Measurements from ENCODE around the gene SLC22A14.
"Not testable (repeated sequence)": the region's sequence is repeated elsewhere in the genome, so short reads cannot be mapped to it uniquely, and the experiment has no call there.

The SLC22A14 gene, protein sequence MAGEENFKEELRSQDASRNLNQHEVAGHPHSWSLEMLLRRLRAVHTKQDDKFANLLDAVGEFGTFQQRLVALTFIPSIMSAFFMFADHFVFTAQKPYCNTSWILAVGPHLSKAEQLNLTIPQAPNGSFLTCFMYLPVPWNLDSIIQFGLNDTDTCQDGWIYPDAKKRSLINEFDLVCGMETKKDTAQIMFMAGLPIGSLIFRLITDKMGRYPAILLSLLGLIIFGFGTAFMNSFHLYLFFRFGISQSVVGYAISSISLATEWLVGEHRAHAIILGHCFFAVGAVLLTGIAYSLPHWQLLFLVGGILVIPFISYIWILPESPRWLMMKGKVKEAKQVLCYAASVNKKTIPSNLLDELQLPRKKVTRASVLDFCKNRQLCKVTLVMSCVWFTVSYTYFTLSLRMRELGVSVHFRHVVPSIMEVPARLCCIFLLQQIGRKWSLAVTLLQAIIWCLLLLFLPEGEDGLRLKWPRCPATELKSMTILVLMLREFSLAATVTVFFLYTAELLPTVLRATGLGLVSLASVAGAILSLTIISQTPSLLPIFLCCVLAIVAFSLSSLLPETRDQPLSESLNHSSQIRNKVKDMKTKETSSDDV

GRCh38 chr3:38281895-38282686 lies at the start of gene SLC22A14:
Gene SLC22A14 (plus strand): TSS chr3:38282294. CDS start chr3:38306027, 23,733 bp downstream.
- no peak within 1 kb of the TSS for H3K27ac Mint-ChIP-seq
- H3K4me3 Mint-ChIP-seq = no peak within 1 kb of the TSS
- H3K4me1 Mint-ChIP-seq = no peaks in the 10 kb centered on the region
- H3K27me3 Mint-ChIP-seq = no peaks in the 10 kb centered on the region
- H3K9me3 Mint-ChIP-seq = no peaks in the 10 kb centered on the region
- H3K36me3 Mint-ChIP-seq = peaks cover 1% of the 10 kb centered on the region

GRCh38 chr3:38232701-38233100 lies 49.4 kb upstream of the SLC22A14 start:
- Mint-ChIP-seq H3K4me1 (no peaks in the 10 kb centered on the region), H3K27ac (no peak overlapping the region), H3K36me3 (peaks cover 48% of the 10 kb centered on the region), H3K4me3 (no peak overlapping the region), H3K9me3 (peaks cover 16% of the 10 kb centered on the region), H3K27me3 (no peaks in the 10 kb centered on the region)

DNA sequence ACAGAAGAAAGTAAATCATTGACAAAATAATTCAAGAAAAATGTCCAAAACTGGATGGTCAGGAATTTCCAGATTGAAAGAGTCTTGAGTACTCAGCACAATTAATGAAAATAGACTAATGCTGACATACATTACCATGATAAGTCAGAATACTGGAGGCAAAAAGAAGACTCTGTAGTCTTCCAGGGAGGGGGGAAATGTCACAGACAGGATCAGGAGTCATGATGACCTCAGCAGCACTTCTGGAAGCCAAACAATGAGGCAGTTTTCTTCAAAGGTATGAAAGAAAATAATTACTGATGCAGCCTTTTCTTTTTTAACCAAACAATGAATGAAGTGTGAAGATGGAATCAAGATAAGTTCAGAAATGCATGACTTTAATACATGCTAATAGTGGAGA lies 46.6 kb upstream of the SLC22A14 start:
- Mint-ChIP-seq H3K9me3 (peaks cover 19% of the 10 kb centered on the region), H3K27me3 (no peaks in the 10 kb centered on the region), H3K36me3 (peaks cover 69% of the 10 kb centered on the region), H3K4me1 (no peaks in the 10 kb centered on the region), H3K27ac (peak overlapping the region; percentile 26), H3K4me3 (no peak overlapping the region)

GRCh38 chr3:38238416-38239008 lies 43.6 kb upstream of the SLC22A14 start:
- Mint-ChIP-seq H3K9me3 (peaks cover 19% of the 10 kb centered on the region), H3K4me1 (no peaks in the 10 kb centered on the region), H3K4me3 (no peak overlapping the region), H3K27ac (no peak overlapping the region), H3K36me3 (peaks cover 68% of the 10 kb centered on the region), H3K27me3 (no peaks in the 10 kb centered on the region)

DNA sequence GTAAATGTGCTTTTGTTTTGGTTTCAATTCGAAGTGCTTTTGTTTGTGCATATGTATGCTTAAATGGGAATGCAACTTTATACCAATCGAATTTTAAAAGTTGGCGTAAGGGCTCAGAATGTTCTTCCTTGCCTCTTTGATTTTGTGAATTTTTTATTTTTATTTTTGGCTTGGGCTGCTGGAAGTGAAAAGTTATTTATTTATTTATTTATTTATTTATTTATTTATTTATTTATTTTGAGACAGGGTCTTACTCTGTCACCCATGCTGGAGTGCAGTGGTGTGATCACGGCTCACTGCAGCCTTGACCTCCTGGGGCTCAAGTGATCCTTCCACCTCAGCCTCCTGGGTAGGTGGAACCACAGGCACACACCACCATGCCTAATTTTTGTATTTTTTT lies 39.3 kb upstream of the SLC22A14 start:
- not testable (repeated sequence) for H3K4me3 Mint-ChIP-seq, H3K27me3 Mint-ChIP-seq

GRCh38 chr3:38245930-38246329 lies 36.2 kb upstream of the SLC22A14 start:
- H3K27me3 Mint-ChIP-seq = no peaks in the 10 kb centered on the region
- H3K9me3 Mint-ChIP-seq = no peaks in the 10 kb centered on the region
- H3K4me1 Mint-ChIP-seq = peaks cover 7% of the 10 kb centered on the region
- peaks cover 14% of the 10 kb centered on the region for H3K36me3 Mint-ChIP-seq
- no peak overlapping the region for H3K4me3 Mint-ChIP-seq
- H3K27ac Mint-ChIP-seq = no peak overlapping the region

More for the DNA sequence above, 39.3 kb upstream of the SLC22A14 start:
- H3K9me3 Mint-ChIP-seq, H3K4me1 Mint-ChIP-seq, H3K27ac Mint-ChIP-seq: not testable (repeated sequence)
- H3K36me3 Mint-ChIP-seq = peaks cover 34% of the 10 kb centered on the region

DNA sequence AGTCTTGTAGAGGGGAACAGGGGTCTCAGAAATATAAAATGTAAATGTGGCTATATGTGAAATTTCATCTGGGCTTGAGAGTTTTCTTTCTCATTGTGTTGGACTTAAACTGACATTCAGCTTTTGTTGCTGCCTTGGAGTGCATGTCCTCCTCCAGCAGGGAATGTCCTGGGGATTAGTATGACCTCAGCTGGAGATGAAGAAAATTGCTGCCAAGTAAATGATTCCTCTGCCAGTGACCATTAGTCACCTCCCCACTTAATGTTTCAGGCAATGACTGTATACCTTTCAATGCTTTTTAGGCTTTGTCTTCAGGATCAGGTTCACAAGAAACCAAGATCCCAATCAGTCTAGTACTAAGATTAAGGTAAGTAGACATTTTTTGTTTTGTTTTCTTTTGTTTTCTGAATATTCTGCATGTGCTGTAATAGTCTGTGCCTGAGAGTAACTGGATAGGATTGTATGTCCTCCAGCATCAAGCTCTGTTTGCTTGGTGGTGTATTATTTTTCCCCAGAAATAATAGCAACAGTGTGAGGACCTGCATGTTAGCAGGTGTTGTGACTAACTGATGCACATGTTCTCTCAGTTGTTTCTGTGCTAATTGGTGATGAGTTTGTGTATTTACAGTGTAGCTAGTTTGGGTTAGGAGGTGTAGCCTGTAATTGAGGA lies 34.6 kb upstream of the SLC22A14 start:
- Mint-ChIP-seq H3K4me1 (peaks cover 7% of the 10 kb centered on the region), H3K4me3 (no peak overlapping the region), H3K9me3 (no peaks in the 10 kb centered on the region), H3K27ac (peak overlapping the region; percentile 66), H3K36me3 (peaks cover 13% of the 10 kb centered on the region), H3K27me3 (no peaks in the 10 kb centered on the region)

DNA sequence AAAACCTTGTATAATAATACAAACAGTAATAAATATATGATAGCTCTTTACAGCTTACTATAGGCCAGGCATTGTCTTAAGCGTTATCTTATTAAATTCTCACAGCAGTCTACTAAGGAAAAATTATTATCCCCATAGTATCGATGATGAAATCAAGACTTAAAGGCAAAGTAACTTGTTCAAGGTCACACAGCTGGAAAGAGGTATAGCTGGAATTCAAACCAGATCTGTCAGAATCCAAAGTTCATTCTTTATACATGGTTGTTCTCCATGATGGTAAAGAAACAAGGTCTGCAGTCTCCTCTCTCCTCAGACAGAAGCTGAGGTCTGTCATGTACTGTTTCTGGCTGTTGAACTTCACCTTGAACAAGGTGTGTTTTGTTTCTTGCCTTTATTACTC lies 31.9 kb upstream of the SLC22A14 start:
- Mint-ChIP-seq H3K9me3 (no peaks in the 10 kb centered on the region), H3K4me1 (peaks cover 9% of the 10 kb centered on the region), H3K4me3 (no peak overlapping the region), H3K27ac (no peak overlapping the region), H3K27me3 (no peaks in the 10 kb centered on the region), H3K36me3 (peaks cover 13% of the 10 kb centered on the region)

DNA sequence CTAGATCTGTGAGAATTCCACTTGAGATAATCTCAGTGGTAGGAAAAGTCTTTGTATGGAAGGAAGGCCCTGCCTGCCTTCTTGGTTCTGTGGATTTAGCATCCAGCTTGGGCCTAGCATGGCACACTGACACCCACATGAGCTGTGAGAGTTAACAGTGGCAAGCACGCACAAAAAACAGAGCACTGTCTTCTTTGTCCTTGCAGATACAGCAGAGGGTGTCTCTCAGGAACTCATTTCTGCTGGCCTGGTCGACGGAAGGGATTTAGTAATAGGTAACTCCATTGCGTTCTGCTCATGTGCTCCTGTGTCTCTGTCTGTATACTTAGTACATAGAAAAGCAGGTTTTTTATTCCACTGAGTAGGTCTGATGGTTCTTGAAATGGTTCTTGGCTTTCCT lies 30.9 kb upstream of the SLC22A14 start:
- Mint-ChIP-seq H3K9me3 (no peaks in the 10 kb centered on the region), H3K27ac (no peak overlapping the region), H3K4me1 (peaks cover 11% of the 10 kb centered on the region), H3K4me3 (no peak overlapping the region), H3K27me3 (no peaks in the 10 kb centered on the region), H3K36me3 (peaks cover 19% of the 10 kb centered on the region)

- H3K4me1 Mint-ChIP-seq = peaks cover 10% of the 10 kb centered on the region
- H3K9me3 Mint-ChIP-seq = no peaks in the 10 kb centered on the region
- no peaks in the 10 kb centered on the region for H3K27me3 Mint-ChIP-seq
- peaks cover 15% of the 10 kb centered on the region for H3K36me3 Mint-ChIP-seq
- no peak overlapping the region for H3K27ac Mint-ChIP-seq
- no peak overlapping the region for H3K4me3 Mint-ChIP-seq
Measured at GRCh38 chr3:38253704-38254103, 28.4 kb upstream of the SLC22A14 start.

- peaks cover 18% of the 10 kb centered on the region for H3K4me1 Mint-ChIP-seq
- no peak overlapping the region for H3K27ac Mint-ChIP-seq
- H3K4me3 Mint-ChIP-seq = no peak overlapping the region
- no peaks in the 10 kb centered on the region for H3K27me3 Mint-ChIP-seq
- H3K36me3 Mint-ChIP-seq = peaks cover 12% of the 10 kb centered on the region
- H3K9me3 Mint-ChIP-seq = no peaks in the 10 kb centered on the region
Measured at GRCh38 chr3:38254872-38255271, 27.2 kb upstream of the SLC22A14 start.

DNA sequence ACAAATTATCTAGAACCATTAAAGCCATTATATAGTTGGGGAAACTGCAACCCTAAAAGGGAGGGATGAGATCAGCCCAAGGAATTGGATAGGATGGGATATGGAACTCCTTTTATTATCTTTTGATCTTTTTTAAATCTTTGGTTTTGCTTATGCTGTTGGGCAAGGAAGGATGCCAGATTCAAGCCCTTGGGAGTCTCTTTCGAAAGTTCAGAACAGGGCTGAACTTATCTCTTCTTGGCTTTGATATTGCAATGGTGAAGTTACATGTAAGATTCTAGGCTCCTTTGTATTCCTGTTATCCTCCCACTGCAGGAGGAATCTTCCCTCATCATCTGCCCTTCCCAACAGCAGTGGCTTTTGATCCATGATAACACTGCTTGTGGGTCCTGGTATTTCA lies 26.5 kb upstream of the SLC22A14 start:
- Mint-ChIP-seq H3K4me3 (no peak overlapping the region), H3K9me3 (no peaks in the 10 kb centered on the region), H3K27ac (no peak overlapping the region), H3K27me3 (no peaks in the 10 kb centered on the region), H3K36me3 (peaks cover 15% of the 10 kb centered on the region), H3K4me1 (peaks cover 18% of the 10 kb centered on the region)

DNA sequence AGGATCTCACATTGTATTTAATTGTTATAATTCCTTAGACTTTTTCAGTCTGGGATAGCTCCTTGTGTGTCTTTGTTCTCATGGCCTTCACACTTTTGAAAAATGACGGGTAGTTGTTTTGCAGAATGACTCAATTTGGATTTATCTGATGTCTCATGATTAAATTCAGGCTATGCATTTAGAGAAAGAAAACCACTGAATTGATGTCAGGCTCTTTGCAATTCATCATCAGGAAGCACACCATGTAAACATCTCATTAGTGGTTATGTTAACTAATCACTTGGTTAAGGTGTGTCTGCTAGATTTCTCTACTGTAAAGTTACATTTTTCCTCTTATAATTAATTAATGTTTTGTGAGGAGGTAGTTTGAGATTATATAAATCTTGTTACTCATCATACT lies 24.5 kb upstream of the SLC22A14 start:
- Mint-ChIP-seq H3K27me3 (no peaks in the 10 kb centered on the region), H3K4me3 (no peak overlapping the region), H3K27ac (peak overlapping the region; percentile 14), H3K9me3 (no peaks in the 10 kb centered on the region), H3K36me3 (peaks cover 18% of the 10 kb centered on the region), H3K4me1 (peaks cover 18% of the 10 kb centered on the region)

DNA sequence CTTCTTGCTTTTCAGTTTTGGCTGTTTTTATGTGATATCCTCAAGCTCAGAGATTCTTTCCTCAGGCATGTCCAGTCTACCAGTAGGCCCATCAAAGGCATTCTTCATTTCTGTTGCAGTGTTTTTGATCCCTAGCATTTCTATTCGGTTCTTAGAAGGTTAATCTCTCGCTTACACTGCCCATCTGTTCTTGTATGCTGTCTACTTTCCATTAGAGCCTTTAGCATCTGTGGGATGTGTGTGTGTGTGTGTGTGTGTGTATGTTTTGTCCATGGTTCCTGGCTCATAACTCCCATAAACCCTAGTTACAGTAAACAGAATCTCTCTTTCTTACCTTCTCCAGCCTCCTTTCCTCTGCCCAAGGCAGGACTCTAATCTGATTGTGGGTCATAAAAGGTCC lies 21.6 kb upstream of the SLC22A14 start:
- Mint-ChIP-seq H3K9me3 (no peaks in the 10 kb centered on the region), H3K27me3 (no peaks in the 10 kb centered on the region), H3K27ac (no peak overlapping the region), H3K4me1 (peaks cover 20% of the 10 kb centered on the region), H3K36me3 (peaks cover 12% of the 10 kb centered on the region), H3K4me3 (no peak overlapping the region)

- H3K4me1 Mint-ChIP-seq = peaks cover 25% of the 10 kb centered on the region
- H3K27ac Mint-ChIP-seq = no peak overlapping the region
- no peak overlapping the region for H3K4me3 Mint-ChIP-seq
- H3K27me3 Mint-ChIP-seq = no peaks in the 10 kb centered on the region
- no peaks in the 10 kb centered on the region for H3K9me3 Mint-ChIP-seq
- peaks cover 7% of the 10 kb centered on the region for H3K36me3 Mint-ChIP-seq
Measured at GRCh38 chr3:38264353-38264771, 17.7 kb upstream of the SLC22A14 start.
